Measurements from ENCODE around the gene HAUS3.

- TF ChIP-seq CTCF (optimal IDR thresholded peaks at IDR 0.05 in 1 of 3, IDR thresholded peaks at IDR 0.05 in 1 of 3, conservative IDR thresholded peaks at IDR 0.05 in 1 of 3; ENCODE audit: extremely low read depth in 1 of 3, insufficient read depth in 2 of 3, low read length in 3 of 3), result no peak
- TF ChIP-seq EZH2 (IDR thresholded peaks at IDR 0.05; ENCODE audit: low read length), result no peak
These were observed 32.6 kb upstream of the HAUS3 start for GRCh38 chr4:2274320-2275043.
